ENCODE results near the gene LRRC66.

DNA sequence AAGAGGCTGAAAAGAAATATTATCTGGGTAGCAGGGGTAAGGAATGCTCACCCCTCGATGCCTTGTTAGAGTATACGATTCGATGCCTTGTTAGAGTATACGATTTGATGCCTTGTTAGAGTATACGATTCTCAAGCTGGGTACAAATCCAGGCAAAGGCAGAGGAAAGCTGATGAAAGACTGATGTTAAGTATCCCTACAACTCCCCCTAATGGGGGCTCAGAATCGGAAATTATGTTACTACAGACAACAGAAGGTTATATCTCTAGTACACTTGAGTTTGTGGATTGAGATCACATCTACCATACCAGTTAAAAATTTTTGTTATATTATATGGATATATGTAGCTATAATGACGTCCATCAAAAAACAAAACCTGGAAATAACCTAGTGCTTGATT, 4.8 kb downstream of the LRRC66 start:
- TF ChIP-seq POLR2A (IDR thresholded peaks at IDR 0.05): no peak
- TF ChIP-seq POLR2AphosphoS5 (IDR thresholded peaks at IDR 0.05): no peak
- TF ChIP-seq, protein P1, sequence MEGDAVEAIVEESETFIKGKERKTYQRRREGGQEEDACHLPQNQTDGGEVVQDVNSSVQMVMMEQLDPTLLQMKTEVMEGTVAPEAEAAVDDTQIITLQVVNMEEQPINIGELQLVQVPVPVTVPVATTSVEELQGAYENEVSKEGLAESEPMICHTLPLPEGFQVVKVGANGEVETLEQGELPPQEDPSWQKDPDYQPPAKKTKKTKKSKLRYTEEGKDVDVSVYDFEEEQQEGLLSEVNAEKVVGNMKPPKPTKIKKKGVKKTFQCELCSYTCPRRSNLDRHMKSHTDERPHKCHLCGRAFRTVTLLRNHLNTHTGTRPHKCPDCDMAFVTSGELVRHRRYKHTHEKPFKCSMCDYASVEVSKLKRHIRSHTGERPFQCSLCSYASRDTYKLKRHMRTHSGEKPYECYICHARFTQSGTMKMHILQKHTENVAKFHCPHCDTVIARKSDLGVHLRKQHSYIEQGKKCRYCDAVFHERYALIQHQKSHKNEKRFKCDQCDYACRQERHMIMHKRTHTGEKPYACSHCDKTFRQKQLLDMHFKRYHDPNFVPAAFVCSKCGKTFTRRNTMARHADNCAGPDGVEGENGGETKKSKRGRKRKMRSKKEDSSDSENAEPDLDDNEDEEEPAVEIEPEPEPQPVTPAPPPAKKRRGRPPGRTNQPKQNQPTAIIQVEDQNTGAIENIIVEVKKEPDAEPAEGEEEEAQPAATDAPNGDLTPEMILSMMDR (IDR thresholded peaks at IDR 0.05): no peak
- no peak for TF ChIP-seq EP300 (IDR thresholded peaks at IDR 0.05)

Measured in suprapubic skin (tissue), 4 donors.